ENCODE data around the gene MC1R. TPM values are rescaled to one million over a fixed set of nuclear protein-coding genes. Genes with fewer than 3 reads are reported as not detected.

Gene MC1R
- total and polyA plus RNA-seq, 4 donors: 0.19 to 3.3 (median 0.30) TPM

- no peak for TF ChIP-seq ATF3 (IDR thresholded peaks at IDR 0.05)
- TF ChIP-seq REST (IDR thresholded peaks at IDR 0.05): no peak
- TF ChIP-seq NR2F2 (IDR thresholded peaks at IDR 0.05): no peak
- TF ChIP-seq YY1 (IDR thresholded peaks at IDR 0.05): no peak
- TF ChIP-seq RAD21 (IDR thresholded peaks at IDR 0.05): no peak
- Histone ChIP-seq H3K9ac (ENCODE audit: low read depth in 1 of 2, low read length in 2 of 2) (no peak overlapping the region), H3K27ac (ENCODE audit: low read depth in 1 of 2, low read length in 2 of 2) (no peak overlapping the region), H3K9me3 (ENCODE audit: control insufficient read depth in 4 of 4, low read length in 3 of 4) (no peaks in the 10 kb centered on the region), H3K27me3 (ENCODE audit: control insufficient read depth in 4 of 4, insufficient read depth in 4 of 4, low read length in 3 of 4) (no peaks in the 10 kb centered on the region), H3K4me3 (ENCODE audit: low read depth in 1 of 3, low read length in 3 of 3) (no peak overlapping the region), H3K36me3 (ENCODE audit: control insufficient read depth in 4 of 4, insufficient read depth in 3 of 4, low read depth in 1 of 4, low read length in 3 of 4) (peaks cover 2 to 38% (median 3%) of the 10 kb centered on the region in 4 donors), H3K4me1 (ENCODE audit: control insufficient read depth in 4 of 4, insufficient read depth in 4 of 4, low read length in 3 of 4) (no peaks in the 10 kb centered on the region)
- WGBS: 93% methylated on average over 10 of the region's 10 CpGs
- DNase-seq (ENCODE audit: low spot score): no peak
Observed at GRCh38 chr16:89958596-89958995, 39.9 kb downstream of the MC1R start.

- no peak for DNase-seq (ENCODE audit: low spot score)
- Histone ChIP-seq H3K9me3 (ENCODE audit: control insufficient read depth in 4 of 4, low read length in 3 of 4) (no peaks in the 10 kb centered on the region), H3K4me1 (ENCODE audit: control insufficient read depth in 4 of 4, insufficient read depth in 4 of 4, low read length in 3 of 4) (no peaks in the 10 kb centered on the region), H3K27me3 (ENCODE audit: control insufficient read depth in 4 of 4, insufficient read depth in 4 of 4, low read length in 3 of 4) (no peaks in the 10 kb centered on the region), H3K4me3 (ENCODE audit: low read depth in 1 of 3, low read length in 3 of 3) (no peak overlapping the region), H3K27ac (ENCODE audit: low read depth in 1 of 2, low read length in 2 of 2) (no peak overlapping the region), H3K9ac (ENCODE audit: low read depth in 1 of 2, low read length in 2 of 2) (no peak overlapping the region), H3K36me3 (ENCODE audit: control insufficient read depth in 4 of 4, insufficient read depth in 3 of 4, low read depth in 1 of 4, low read length in 3 of 4) (peaks cover 2 to 44% (median 4%) of the 10 kb centered on the region in 4 donors)
- TF ChIP-seq HNF4G (IDR thresholded peaks at IDR 0.05) (no peak), EGR1 (IDR thresholded peaks at IDR 0.05; ENCODE audit: low read depth in 2 of 2) (no peak), NR2F2 (IDR thresholded peaks at IDR 0.05) (no peak), HNF4A (conservative IDR thresholded peaks at IDR 0.05) (no peak), YY1 (IDR thresholded peaks at IDR 0.05) (no peak), ATF3 (IDR thresholded peaks at IDR 0.05) (no peak), REST (IDR thresholded peaks at IDR 0.05) (no peak), RAD21 (IDR thresholded peaks at IDR 0.05) (no peak), FOXA2 (IDR thresholded peaks at IDR 0.05) (no peak), ZBTB33 (IDR thresholded peaks at IDR 0.05) (no peak), CTCF (IDR thresholded peaks at IDR 0.05; ENCODE audit: low read depth, low read length, missing input control) (no peak), RXRA (IDR thresholded peaks at IDR 0.05) (no peak), SP1 (IDR thresholded peaks at IDR 0.05) (no peak), FOXA1 (IDR thresholded peaks at IDR 0.05) (no peak), GABPA (IDR thresholded peaks at IDR 0.05 in 1 of 2, conservative IDR thresholded peaks at IDR 0.05 in 1 of 2) (no peak), TAF1 (conservative IDR thresholded peaks at IDR 0.05) (no peak), MAX (IDR thresholded peaks at IDR 0.05) (no peak), JUND (IDR thresholded peaks at IDR 0.05) (no peak)
- 97% methylated on average over 13 of the region's 13 CpGs for WGBS
Observed at GRCh38 chr16:89960966-89961365, 42.3 kb downstream of the MC1R start.
